ENCODE data around the gene FZD2. TPM values are rescaled to one million over a fixed set of nuclear protein-coding genes. Genes with fewer than 3 reads are reported as not detected.

FZD2 gene
- total RNA-seq, 2 experiments from 2014 or later: not detected

DNA sequence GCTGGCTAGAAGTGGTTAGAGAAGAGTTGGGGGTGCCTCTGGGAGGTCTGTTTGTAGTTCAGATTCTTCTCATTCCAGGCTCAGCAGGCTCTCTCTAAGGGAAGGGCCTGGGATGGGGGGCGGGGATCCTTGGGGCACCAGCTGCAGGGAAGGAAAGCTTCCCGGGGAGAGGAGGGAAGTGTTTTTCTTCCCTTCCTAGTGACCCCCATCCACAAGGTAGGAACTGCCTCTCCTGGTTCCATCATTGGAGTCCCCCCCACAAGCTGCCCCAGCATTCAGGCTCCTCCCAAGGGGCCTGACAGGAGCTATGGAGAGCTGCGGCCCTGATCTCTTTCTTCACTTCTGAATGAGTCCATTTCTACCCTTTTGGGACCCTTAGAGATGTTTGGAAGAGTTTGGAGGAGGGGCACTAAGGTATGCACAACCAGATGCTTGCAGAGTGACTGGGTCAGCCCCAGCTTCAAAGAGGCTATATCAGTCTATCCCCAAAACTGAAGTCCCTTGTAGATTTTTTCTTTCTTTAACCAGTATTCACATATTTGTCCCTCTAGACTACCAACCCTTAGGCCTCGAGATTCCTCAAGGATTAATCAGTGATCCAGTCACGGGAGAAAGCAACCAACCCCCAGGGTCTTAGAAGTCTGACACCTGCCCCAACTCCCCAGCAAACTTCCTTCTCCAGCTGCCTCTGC, 13.9 kb upstream of the FZD2 start:
- H3K27me3 ChIP-seq (ENCODE audit: control insufficient read depth in 1 of 2, insufficient read depth in 2 of 2, low read length in 2 of 2): peaks cover 0 to 13% of the 10 kb centered on the region in 2 experiments

GRCh38 chr17:44543905-44544523, 13.3 kb upstream of the FZD2 start:
- H3K4me1 ChIP-seq (ENCODE audit: insufficient read depth, low read length): no peaks in the 10 kb centered on the region
- DNase-seq (no peak), ATAC-seq (ENCODE audit: poor library complexity) (no peak)
- H3K9me3 ChIP-seq (ENCODE audit: control insufficient read depth in 1 of 2, insufficient read depth in 1 of 2, low read length in 2 of 2): no peaks in the 10 kb centered on the region
- no peaks in the 10 kb centered on the region for H3K36me3 Mint-ChIP-seq (ENCODE audit: low read depth)
- no peak overlapping the region for H3K27ac ChIP-seq (ENCODE audit: low read depth in 1 of 2, low read length in 2 of 2)
- H3K4me3 Mint-ChIP-seq: no peak overlapping the region
- no peaks in the 10 kb centered on the region for H3K9me3 Mint-ChIP-seq
- H3K4me3 ChIP-seq (ENCODE audit: low read length): no peak overlapping the region
- ChIA-PET POLR2A (interaction anchor here (0.7 kb wide), 1 partner anchor 334 kb away, joined by 3 read pairs; no protein-coding TSS in a partner anchor), CTCF (no interaction called here)
- peaks cover 58% of the 10 kb centered on the region for H3K27me3 Mint-ChIP-seq
- H3K4me1 Mint-ChIP-seq (ENCODE audit: low read depth): no peaks in the 10 kb centered on the region
- intact Hi-C loops (cut with DNase I, micrococcal nuclease): no loop called here
- TF ChIP-seq CTCF (IDR thresholded peaks at IDR 0.05): no peak
- H3K27ac Mint-ChIP-seq: no peak overlapping the region
- peaks cover 2 to 17% of the 10 kb centered on the region in 2 experiments for H3K27me3 ChIP-seq (ENCODE audit: control insufficient read depth in 1 of 2, insufficient read depth in 2 of 2, low read length in 2 of 2)
- H3K36me3 ChIP-seq (ENCODE audit: insufficient read depth, low read length): no peaks in the 10 kb centered on the region

More for the DNA sequence above, 13.9 kb upstream of the FZD2 start:
- Histone ChIP-seq H3K9me3 (ENCODE audit: control insufficient read depth in 1 of 2, insufficient read depth in 1 of 2, low read length in 2 of 2) (no peaks in the 10 kb centered on the region), H3K4me1 (ENCODE audit: insufficient read depth, low read length) (no peaks in the 10 kb centered on the region), H3K36me3 (ENCODE audit: insufficient read depth, low read length) (no peaks in the 10 kb centered on the region), H3K27ac (ENCODE audit: low read depth in 1 of 2, low read length in 2 of 2) (no peak overlapping the region), H3K4me3 (ENCODE audit: low read length) (no peak overlapping the region)
- no peak for DNase-seq
- intact Hi-C loops (cut with DNase I, micrococcal nuclease): no loop called here
- Mint-ChIP-seq H3K4me3 (no peak overlapping the region), H3K27ac (no peak overlapping the region), H3K36me3 (ENCODE audit: low read depth) (no peaks in the 10 kb centered on the region), H3K9me3 (no peaks in the 10 kb centered on the region), H3K4me1 (ENCODE audit: low read depth) (no peaks in the 10 kb centered on the region), H3K27me3 (peaks cover 59% of the 10 kb centered on the region)
- POLR2A ChIA-PET: no interaction called here
- TF ChIP-seq CTCF (IDR thresholded peaks at IDR 0.05): no peak
- CTCF ChIA-PET: no interaction called here
- no peak for ATAC-seq (ENCODE audit: poor library complexity)

- H3K36me3 ChIP-seq (ENCODE audit: insufficient read depth, low read length): no peaks in the 10 kb centered on the region
- Mint-ChIP-seq H3K27me3 (peaks cover 61% of the 10 kb centered on the region), H3K4me3 (no peak overlapping the region), H3K27ac (no peak overlapping the region), H3K9me3 (no peaks in the 10 kb centered on the region), H3K36me3 (ENCODE audit: low read depth) (no peaks in the 10 kb centered on the region), H3K4me1 (ENCODE audit: low read depth) (no peaks in the 10 kb centered on the region)
- no peaks in the 10 kb centered on the region for H3K4me1 ChIP-seq (ENCODE audit: insufficient read depth, low read length)
- H3K4me3 ChIP-seq (ENCODE audit: low read length): no peak overlapping the region
- ChIA-PET CTCF (no interaction called here), POLR2A (no interaction called here)
- DNase-seq (no peak), ATAC-seq (ENCODE audit: poor library complexity) (no peak)
- peaks cover 5 to 13% of the 10 kb centered on the region in 2 experiments for H3K27me3 ChIP-seq (ENCODE audit: control insufficient read depth in 1 of 2, insufficient read depth in 2 of 2, low read length in 2 of 2)
- H3K27ac ChIP-seq (ENCODE audit: low read depth in 1 of 2, low read length in 2 of 2): no peak overlapping the region
- intact Hi-C loops (cut with DNase I, micrococcal nuclease): no loop called here
- no peak for TF ChIP-seq CTCF (IDR thresholded peaks at IDR 0.05)
- H3K9me3 ChIP-seq (ENCODE audit: control insufficient read depth in 1 of 2, insufficient read depth in 1 of 2, low read length in 2 of 2): no peaks in the 10 kb centered on the region
These were observed 10.3 kb upstream of the FZD2 start for GRCh38 chr17:44546671-44547606.
